HG03108 (cell line): ENCODE data around the gene CEP89.
"Not testable (repeated sequence)": the region's sequence is repeated elsewhere in the genome, so short reads cannot be mapped to it uniquely, and the experiment has no call there.

ENCODE experiments used
- ATAC-seq: cut with Tn5 transposase; IDR thresholded peaks from one replicate; pipeline ENCODE4 v1.9.1; 2021; ENCODE audit warnings: moderate library complexity; ENCODE audit not compliant: unreplicated experiment

Gene CEP89

DNA sequence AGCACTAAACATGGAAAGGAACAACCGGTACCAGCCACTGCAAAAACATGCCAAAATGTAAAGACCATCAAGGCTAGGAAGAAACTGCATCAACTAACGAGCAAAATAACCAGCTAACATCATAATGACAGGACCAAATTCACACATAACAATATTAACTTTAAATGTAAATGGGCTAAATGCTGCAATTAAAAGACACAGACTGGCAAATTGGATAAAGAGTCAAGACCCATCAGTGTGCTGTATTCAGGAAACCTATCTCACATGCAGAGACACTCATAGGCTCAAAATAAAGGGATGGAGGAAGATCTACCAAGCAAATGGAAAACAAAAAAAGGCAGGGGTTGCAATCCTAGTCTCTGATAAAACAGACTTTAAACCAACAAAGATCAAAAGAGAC, 123.7 kb downstream of the CEP89 start:
- not testable (repeated sequence) for ATAC-seq

- no peak for ATAC-seq
These were observed 128.0 kb downstream of the CEP89 start for GRCh38 chr19:32843716-32844245.

DNA sequence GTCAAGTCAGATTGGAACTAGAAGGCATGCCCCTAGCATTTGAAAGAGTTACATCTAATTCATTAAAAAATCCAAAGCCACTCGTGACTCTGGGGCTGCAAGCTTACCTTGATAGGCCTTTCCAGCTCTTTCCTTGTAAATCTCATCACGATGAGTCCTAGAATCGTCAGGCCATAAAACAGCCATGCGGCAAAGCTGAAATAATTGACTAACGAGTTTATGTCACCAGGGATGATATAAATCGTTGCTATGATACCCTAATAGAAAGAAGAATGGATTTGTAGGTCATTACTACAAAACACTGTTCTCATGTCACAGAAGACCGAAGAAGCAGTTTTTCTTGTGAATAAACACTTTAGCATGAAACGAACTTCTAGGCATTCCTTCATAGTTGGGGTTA, 129.7 kb downstream of the CEP89 start:
- no peak for ATAC-seq

DNA sequence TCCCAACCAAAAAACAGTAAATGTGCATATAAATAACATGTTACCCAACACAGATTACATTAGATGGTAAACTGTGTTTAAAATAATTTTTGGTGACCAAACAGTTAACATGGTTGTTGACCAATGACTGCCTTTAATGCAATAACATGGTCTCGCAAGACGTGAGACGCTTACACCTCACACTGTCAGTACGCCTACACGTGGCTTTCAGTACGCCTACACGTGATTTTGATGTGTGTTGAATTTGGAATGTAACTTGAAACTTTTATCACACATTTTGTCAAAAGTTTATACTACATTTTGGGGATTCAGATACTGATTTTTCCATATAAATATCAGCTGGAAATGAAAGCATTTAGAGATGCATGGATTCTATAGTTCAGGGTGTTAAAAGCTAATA, 134.2 kb downstream of the CEP89 start:
- no peak for ATAC-seq

- ATAC-seq: not testable (repeated sequence)
These were observed 138.4 kb downstream of the CEP89 start for GRCh38 chr19:32833388-32833787.

- ATAC-seq: not testable (repeated sequence)
These were observed 138.9 kb downstream of the CEP89 start for GRCh38 chr19:32832825-32833224.

DNA sequence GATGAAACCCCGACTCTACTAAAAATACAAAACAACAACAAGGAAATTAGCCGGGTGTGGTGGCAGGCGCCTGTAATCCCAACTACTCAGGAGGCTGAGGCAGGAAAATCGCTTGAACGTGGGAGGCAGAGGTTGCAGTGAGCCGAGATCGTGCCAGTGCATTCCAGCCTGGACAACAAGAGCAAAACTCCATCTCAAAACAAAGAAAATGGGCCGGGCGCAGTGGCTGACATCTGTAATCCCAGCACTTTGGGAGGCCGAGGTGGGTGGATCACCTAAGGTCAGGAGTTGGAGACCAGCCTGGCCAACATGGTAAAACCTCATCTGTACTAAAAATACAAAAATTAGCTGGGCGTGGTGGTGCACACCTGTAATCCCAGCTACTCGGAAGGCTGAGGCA, 139.7 kb downstream of the CEP89 start:
- not testable (repeated sequence) for ATAC-seq

DNA sequence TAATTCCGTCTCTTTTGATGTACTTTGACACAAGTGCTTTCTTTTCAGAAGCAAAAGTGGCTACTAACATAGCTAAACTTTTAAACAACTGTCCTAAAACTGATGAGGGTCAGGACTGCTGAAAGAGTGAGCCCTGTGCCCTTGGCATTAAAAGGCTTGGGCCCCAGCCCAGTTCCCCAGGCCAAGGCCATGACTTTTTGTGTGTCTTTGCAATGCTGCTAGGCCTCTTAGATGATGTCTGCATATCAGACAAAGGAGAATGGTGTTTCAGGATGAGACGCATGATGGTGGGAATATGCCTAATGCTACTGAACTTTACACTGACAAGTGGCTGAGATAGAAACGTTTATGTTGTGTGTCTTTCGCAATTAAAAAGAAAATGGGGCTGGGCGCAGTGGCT, 140.1 kb downstream of the CEP89 start:
- no peak for ATAC-seq

GRCh38 chr19:32830231-32831014, 141.3 kb downstream of the CEP89 start:
- ATAC-seq: no peak

- ATAC-seq: no peak
These were observed 142.3 kb downstream of the CEP89 start for GRCh38 chr19:32829345-32829896.

DNA sequence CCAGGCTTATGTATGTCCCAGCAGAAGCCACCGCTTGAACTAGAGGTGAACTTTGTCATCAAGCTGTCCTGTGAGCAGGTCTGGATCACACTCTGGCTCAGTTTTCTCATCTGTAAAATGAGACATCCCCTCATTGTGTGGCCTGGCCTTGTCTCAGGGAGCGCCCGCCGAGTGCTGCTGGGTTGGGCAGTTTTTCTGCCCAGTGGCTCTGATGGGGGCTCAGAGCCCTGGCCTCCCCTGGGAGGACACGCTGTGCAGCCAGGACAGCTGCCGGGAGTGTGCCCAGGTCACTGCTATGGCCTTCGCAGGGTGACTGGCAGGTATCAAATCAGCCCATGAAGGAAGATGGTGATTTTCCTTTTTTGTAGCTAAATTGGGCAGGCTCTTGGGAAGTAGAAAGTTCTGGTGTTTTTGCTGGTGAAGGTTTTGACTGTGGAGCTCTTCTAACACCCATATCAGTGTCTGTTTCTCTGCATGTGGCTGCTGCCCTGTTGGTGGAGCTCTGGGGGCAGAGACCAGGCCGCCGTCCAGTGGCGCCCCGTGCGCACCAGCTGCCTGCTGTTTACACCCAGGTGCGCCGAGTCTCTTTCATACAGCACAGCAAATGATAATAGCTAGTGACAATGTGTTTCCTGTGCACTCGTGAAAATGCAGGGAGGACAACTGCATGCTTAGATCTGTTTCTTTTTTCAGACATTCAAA, 143.0 kb downstream of the CEP89 start:
- ATAC-seq: no peak

- no peak for ATAC-seq
These were observed 143.6 kb downstream of the CEP89 start for GRCh38 chr19:32828139-32828538.
